Bronchial epithelial cell (primary cell): Measurements from ENCODE around the gene OLIG1. TPM values are rescaled to one million over a fixed set of nuclear protein-coding genes. Genes with fewer than 3 reads are reported as not detected.

Experiments
- DNase-seq: peaks from one replicate; pipeline ENCODE4 v3.0.0-alpha.2; 2010; ENCODE audit warnings: low read depth
- FAIRE-seq: peaks from 2 replicates; lab custom pipeline; 2011; peaks lifted over from hg19 to GRCh38; lab: Jason Lieb, UNC
- H3K27me3 ChIP-seq: 2 replicates; pipeline ENCODE4 v1.5.1; 2011; ENCODE audit warnings: low read length; ENCODE audit not compliant: control insufficient read depth, insufficient read depth
- H3K36me3 ChIP-seq: 2 replicates; pipeline ENCODE4 v1.5.1; 2011; ENCODE audit warnings: low read length; ENCODE audit not compliant: control insufficient read depth, insufficient read depth
- H3K4me3 ChIP-seq: 2 replicates; pipeline ENCODE4 v1.5.1; 2011; ENCODE audit warnings: mild to moderate bottlenecking, low read depth, low read length, control low read depth
- total RNA-seq: library from RNA; depleted of rRNA; stranded (reverse); fragments of >200 nt; gene quantifications from 2 replicates; pipeline ENCODE4 v1.2.1, GENCODE V29; 2014
- TF ChIP-seq, protein P1 (sequence below): IDR thresholded peaks from 2 replicates; pipeline ENCODE4 v1.5.1; 2011; ENCODE audit warnings: mild to moderate bottlenecking, moderate library complexity, low read length, control low read depth, inconsistent platforms; ENCODE audit not compliant: insufficient read depth, severe bottlenecking

Gene OLIG1
- total RNA-seq, 1 donor from 2014 or later, result not detected

- DNase-seq, result peak; percentile 29
- no peak for FAIRE-seq
- TF ChIP-seq, protein P1, sequence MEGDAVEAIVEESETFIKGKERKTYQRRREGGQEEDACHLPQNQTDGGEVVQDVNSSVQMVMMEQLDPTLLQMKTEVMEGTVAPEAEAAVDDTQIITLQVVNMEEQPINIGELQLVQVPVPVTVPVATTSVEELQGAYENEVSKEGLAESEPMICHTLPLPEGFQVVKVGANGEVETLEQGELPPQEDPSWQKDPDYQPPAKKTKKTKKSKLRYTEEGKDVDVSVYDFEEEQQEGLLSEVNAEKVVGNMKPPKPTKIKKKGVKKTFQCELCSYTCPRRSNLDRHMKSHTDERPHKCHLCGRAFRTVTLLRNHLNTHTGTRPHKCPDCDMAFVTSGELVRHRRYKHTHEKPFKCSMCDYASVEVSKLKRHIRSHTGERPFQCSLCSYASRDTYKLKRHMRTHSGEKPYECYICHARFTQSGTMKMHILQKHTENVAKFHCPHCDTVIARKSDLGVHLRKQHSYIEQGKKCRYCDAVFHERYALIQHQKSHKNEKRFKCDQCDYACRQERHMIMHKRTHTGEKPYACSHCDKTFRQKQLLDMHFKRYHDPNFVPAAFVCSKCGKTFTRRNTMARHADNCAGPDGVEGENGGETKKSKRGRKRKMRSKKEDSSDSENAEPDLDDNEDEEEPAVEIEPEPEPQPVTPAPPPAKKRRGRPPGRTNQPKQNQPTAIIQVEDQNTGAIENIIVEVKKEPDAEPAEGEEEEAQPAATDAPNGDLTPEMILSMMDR, result no peak
- Histone ChIP-seq H3K4me3 (no peak overlapping the region), H3K36me3 (no peaks in the 10 kb centered on the region), H3K27me3 (peaks cover 4% of the 10 kb centered on the region)
Observed at GRCh38 chr21:33059380-33059841, 10.5 kb upstream of the OLIG1 start.

DNA sequence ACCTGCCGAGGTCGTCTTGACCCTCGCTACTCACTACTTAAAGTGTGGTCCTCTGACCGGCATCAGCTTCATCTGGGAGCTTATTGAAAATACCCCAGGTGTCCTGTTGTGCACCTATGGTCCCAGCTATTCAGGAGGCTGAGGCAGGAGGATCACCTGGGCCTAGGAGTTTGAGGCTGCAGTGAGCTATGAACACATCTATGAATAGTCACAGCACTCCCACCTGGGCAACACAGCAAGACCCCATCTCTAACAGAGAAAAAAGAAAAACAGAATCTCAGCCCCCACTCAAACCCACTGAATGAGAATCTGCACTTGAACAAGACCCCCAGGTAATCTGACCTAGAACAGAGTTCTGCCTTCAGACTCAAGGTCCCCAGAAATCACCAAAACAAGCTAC, 8.7 kb upstream of the OLIG1 start:
- FAIRE-seq, result no peak
- no peak for DNase-seq

DNA sequence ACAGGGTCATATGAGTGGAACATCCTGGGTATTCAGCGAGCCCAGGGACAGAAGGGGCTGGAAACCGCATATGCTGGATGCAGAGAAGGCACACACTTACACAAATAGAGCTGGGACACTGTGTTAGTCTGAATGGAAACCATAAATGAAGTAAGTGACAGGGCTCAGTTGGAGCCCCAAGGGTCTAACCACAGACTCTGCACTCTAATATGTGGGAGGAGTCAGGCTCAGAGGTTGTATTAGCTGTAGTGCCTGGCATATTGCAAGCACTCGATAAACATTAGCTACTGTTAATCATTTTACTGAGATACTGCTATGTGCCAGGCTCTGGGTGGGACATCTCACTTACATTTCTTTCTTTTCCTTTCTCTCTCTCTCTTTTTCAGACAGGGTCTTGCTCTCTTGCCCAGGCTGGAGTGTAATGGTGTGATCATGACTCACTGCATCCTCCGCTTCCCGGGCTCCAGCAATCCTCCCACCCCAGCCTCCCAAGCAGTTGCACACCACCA, 6.5 kb upstream of the OLIG1 start:
- Histone ChIP-seq H3K36me3 (no peaks in the 10 kb centered on the region), H3K27me3 (peaks cover 15% of the 10 kb centered on the region), H3K4me3 (no peak overlapping the region)
- TF ChIP-seq, protein P1, result no peak
- FAIRE-seq, result no peak
- DNase-seq, result no peak

More for the DNA sequence above, 8.7 kb upstream of the OLIG1 start:
- Histone ChIP-seq H3K36me3 (no peaks in the 10 kb centered on the region), H3K27me3 (peaks cover 4% of the 10 kb centered on the region), H3K4me3 (no peak overlapping the region)
- TF ChIP-seq, protein P1, result no peak

GRCh38 chr21:33063907-33064622, 5.9 kb upstream of the OLIG1 start:
- TF ChIP-seq, protein P1, result no peak
- FAIRE-seq (no peak), DNase-seq (no peak)
- Histone ChIP-seq H3K4me3 (no peak overlapping the region), H3K27me3 (peaks cover 20% of the 10 kb centered on the region), H3K36me3 (no peaks in the 10 kb centered on the region)

DNA sequence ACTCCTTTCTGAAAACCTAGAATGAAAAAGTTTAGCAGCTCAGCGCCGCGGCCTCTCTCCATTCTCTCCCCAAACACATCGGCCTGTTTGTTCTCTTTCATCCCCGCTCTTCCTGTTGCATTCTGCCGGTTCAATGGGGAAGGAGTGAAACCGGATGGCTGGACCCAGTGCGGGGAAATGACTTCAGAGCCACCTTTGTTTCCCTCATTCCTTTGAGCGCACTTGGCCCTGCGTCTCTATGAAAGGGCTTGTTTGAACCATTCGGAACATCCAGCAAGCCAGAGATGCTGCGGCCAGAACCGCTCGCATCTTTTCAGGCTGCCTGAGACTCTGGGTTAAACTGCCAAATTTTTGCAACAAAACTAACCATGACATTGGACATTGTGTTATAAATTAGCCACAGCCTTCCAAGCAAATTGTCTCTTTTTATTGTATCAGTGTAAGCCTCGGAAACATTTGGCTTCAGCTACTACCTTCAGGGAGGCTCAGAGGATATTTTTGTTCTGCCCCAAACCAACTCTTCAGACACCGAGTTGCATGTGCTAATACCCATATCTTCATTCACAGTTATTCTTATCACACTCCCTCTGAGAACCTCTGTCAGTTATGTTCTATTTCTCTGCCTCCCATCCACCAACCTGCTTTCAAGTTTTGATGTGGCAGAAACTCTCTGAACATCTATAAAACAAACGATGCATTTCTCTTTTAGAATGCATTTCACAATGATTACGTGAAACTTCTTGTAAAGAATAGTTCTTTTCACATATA, 5.1 kb upstream of the OLIG1 start:
- no peak overlapping the region for H3K4me3 ChIP-seq
- no peaks in the 10 kb centered on the region for H3K36me3 ChIP-seq
- DNase-seq, result no peak
- no peak for FAIRE-seq
- peaks cover 22% of the 10 kb centered on the region for H3K27me3 ChIP-seq
- TF ChIP-seq, protein P1, result no peak
